ENCODE measurements around the gene TNK2.
"Not testable (repeated sequence)": the region's sequence is repeated elsewhere in the genome, so short reads cannot be mapped to it uniquely, and the experiment has no call there.

TNK2 gene

DNA sequence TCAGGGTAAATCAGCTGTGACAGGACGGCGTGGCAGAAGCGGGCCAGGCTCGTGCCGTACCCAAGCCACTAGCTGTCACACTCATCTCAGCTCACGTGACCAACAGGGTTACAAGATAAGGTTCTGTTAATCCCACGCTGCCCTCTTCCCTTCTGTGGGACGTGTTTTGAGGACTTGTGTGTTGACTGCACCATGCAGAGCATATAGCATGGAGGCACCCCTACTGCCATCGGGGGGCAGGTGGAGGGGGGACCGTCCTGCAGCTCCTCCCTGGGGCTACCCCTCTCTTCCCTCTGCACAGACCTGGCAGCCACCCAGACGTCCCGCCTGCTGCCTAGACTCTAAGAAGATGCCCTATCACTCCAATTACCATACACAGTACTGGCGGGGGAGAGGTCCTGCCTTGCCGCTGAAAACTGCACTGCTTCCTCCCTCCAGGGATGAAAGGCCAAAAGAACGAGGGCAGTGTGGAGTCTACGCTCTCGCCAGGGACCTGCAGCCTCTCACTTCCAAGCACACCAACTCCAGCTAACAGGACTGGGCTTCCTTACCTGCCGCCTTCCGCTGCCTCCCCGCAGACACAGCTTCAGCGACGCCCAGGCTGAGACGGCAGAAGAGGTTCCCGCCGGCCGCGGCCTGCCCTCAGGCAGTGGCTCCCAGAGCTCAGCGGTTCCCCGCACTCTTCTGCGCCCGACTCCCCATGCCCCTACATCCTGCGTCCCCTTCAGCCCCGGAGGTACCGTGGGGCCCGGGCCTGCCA, at the start of gene TNK2:
Gene TNK2, minus strand, starts transcription at position 618 of the 760 bp plus-strand sequence. CDS start 19,963 bp downstream, outside the sequence.
- DNase-seq = peak; percentile 51

DNA sequence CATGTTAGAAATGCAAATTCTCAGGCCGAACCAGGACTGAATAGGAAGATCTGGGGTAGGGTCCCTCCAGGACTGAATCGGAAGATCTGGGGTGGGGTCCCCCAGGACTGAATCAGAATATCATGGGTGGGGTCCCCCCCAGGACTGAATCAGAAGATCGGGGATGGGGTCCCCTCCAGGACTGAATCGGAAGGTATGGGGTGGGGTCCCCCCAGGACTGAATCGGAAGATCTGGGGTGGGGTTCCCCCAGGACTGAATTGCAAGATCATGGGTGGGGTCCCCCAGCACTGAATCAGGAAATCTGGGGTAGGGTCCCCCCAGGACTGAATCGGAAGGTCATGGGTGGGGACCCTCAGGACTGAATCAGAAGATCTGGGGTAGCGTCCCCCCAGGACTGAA, 48.2 kb upstream of the TNK2 start:
- no peak for DNase-seq

DNA sequence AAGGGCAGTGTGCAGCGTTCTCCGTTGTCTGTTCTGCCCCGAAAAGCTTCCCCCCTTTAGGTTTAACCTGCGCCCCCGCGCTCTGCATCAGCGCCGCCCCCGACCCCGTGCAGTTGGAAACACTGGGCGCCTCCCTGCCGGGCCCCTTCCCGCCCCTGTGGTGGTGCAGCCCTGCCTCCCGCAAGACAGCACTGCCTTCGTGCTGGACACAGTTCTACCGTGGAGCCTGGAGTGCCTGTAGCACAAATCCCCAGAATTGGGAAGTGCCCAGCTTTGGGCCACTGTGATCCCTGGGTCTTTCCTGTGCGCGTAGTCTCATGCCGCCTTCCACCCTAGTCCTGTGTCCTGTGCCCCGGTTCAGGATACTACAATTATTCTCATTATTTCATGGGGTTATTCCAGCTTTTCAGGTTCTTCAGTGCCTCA, 47.1 kb upstream of the TNK2 start:
- not testable (repeated sequence) for DNase-seq

DNA sequence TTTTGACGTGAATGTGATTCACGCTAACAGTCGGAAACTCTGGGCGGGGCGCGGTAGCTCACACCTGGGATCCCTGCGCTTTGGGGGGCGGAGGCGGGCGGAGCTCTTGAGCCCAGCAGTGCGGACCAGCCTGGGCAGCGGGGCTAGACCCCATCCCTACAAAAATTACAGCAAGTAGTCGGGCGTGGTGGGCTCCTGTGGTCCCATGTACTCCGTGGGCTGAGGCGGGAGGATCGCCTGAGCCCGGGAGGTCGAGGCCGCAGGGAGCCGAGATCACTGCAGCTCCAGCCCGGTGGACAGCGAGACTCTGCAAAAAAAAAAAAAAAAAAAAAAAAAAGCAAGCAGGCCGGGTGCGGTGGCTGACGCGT, 46.4 kb upstream of the TNK2 start:
- not testable (repeated sequence) for DNase-seq

DNA sequence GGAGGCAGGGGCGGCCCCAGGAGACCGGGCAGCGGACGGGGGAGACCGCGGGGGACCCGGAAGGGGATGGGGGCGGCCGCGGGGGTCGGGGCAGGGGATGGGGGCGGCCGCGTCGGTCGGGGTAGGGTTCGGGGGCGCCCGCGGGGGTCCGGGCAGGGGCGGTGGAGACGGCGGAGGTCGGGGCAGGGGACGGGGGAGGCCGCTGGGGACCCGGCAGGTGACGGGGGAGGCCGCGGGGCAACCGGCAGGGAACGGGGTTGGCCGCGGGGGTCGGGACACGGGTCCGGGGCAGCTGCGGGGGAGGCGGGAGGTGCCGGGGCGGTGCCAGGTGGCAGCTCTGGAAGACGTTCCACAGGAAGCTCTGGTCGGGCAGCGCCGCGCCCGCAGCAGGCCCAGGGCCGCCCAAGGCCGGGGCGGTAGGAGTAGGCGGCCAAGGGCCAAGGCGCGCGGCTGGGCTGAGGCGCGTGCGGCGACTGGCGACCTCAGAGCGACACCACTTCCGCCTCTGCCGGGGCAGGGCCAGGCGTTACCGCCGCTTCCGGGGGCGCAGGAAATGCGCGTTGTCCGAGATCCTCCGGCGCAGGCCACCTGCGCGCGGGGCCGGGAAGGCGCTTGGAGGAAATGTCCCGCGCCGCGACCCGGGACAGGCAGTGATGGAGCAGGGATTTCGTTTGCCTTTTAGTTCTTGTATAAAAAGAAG, 45.9 kb upstream of the TNK2 start:
- DNase-seq = not testable (repeated sequence)

DNA sequence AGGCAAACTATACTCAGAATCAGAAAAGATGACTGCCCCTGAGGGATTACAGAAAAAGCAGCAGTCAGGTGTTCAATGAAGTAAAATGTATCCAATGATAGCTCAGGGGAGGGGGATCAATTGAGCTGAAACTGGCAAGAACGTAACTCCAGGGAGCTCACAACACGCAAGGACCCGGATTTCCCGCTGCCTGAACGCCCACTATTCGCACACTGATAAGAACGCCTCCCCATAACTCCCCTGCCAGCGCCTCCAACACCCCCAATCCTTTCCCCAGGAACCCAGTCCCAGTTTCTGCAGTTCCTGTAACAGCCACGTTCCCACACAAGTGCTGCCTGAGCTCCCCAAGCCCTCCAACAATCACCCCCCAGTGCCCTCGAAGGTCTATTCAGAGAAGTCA, 44.2 kb upstream of the TNK2 start:
- not testable (repeated sequence) for DNase-seq

DNA sequence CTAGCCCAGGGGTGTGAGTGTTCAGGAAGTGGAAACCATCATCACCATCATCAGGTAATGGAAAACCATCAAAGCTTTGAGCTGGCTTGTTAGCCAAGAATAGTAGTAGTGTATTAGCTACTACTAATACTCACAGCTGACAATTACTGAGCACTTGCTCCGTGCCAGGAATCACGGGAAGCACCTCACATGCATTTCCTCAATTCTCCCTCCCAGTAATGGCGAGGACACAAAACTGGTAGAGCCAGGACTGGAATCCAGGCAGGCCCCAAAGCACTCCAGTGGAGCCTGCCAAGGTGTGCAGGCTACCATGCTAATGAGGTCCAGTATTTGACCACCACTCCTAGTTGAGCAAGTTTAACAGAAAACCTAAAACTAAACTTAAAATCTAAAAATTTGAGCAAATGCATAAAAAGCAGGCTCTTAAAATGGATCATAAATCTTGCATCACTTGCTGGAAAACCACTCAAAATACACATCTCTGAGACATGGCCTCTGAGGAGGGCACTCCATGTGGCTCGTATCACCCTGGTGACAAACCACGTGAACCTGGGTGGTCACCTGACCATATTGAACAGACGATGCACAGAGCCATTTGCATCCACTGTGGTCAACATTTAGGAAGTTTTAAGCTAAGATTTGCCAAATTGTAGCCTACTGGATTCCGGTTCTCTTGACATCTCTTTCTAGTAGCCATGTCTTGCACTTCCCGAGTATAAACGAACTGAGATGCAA, 43.3 kb upstream of the TNK2 start:
- not testable (repeated sequence) for DNase-seq

DNA sequence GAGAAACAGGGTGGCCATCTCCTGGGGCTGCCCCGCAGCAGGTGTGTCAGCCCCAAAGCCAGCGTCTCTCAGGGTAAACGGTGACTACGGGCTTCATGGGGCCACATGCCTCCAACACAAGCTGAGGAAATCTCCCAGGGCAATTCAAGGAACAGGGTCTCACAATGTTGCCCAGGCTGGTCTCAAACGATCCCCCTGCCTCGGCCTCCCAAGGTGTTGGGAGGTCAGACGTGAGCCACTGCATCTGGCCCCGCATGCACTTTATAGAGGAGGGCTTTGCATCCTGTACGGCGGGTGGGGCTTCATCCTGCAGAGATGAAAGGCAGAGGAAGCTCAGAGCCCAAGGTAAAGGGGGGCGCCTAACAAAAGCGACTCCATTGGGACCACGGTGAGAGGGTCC, 42.4 kb upstream of the TNK2 start:
- DNase-seq = not testable (repeated sequence)

DNA sequence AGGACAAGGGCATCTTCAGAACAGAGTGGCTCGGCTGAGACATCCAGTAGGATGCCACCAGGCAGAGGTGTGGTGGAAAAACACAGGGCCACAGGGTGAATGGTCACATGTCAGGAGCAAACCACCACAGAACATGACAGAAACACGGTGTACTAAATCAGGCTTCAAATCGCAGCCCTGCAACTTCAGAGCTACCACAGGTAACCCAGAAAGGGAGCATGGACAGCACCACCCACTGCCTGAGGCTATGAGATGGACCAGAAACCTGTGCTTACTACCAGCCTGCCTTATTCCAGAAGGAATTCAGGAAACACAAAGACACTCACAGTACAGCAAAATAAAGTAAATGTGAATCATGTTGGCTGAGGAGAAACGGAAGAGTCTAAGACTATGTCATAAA, 41.8 kb upstream of the TNK2 start:
- not testable (repeated sequence) for DNase-seq

DNA sequence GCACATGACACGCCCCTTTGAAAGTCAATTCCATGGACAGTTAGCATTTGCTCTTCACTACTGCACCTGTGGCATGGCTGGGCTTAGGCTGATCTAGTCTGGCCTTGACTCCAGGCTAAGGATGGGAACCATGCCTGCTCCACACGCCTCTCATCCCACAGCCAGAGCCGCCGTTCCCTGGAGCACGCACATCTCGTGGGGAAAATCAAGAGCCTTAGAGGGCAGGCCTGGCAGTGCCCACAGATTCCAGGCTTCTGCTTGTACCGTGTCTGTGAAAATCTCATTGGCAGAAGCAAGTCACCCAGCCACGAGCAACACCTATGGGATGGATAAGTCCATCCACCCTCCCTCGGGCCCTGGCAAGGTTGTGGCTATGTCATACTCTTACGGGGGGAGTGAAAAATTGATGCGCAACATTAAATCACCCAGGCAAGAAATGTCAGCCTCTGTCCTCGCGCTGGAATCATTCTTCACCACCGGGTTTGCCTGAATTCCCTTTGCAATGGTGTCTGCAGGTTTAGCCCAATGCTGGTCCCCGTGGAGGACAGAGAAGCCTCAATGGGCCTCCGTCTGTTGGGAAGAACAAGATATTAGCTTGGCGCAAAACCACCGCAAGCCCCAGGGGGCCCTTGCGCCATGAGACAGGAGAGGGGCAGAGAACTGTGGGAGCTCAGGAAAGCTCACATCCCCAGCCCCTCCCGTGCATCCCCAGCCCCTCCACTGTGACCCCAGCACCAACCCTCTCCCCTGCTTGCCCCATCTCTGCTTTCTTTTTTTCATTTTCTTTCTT, 38.8 kb upstream of the TNK2 start:
- not testable (repeated sequence) for DNase-seq

DNA sequence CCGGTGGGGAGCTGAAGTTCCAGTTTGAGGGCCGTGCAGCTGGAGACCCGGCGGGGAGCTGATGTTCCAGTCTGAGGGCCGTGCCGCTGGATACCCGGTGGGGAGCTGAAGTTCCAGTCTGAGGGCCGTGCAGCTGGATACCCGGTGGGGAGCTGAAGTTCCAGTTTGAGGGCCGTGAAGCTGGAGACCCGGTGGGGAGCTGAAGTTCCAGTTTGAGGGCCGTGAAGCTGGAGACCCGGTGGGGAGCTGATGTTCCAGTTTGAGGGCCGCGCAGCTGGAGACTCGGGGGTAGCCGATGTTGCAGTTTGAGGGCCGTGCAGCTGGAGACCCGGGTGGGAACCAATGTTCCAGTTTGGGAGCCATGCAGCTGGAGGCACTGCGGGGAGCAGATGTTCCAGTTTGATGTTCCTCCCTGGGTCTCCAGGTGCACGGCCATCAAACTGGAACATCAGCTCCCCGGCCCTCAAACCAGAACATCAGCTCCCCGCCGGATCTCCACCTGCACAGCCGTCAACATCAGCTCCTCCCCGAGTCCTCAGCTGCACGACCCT, 33.0 kb upstream of the TNK2 start:
- DNase-seq = not testable (repeated sequence)

DNA sequence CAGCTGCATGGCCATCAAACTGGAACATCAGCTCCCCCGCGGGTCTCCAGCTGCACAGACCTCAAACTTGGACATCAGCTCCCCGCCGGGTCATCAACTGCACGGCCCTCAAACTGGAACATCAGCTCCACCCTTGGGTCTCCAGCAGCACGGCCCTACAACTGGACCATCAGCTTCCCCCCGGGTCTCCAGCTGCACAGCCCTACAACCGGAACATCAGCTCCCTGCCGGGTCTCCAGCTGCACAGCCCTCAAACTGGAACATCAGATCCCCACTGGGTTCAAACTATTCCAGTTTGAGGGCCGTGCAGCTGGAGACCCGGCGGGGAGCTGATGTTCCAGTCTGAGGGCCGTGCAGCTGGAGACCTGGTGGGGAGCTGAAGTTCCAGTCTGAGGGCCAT, 32.5 kb upstream of the TNK2 start:
- not testable (repeated sequence) for DNase-seq

DNA sequence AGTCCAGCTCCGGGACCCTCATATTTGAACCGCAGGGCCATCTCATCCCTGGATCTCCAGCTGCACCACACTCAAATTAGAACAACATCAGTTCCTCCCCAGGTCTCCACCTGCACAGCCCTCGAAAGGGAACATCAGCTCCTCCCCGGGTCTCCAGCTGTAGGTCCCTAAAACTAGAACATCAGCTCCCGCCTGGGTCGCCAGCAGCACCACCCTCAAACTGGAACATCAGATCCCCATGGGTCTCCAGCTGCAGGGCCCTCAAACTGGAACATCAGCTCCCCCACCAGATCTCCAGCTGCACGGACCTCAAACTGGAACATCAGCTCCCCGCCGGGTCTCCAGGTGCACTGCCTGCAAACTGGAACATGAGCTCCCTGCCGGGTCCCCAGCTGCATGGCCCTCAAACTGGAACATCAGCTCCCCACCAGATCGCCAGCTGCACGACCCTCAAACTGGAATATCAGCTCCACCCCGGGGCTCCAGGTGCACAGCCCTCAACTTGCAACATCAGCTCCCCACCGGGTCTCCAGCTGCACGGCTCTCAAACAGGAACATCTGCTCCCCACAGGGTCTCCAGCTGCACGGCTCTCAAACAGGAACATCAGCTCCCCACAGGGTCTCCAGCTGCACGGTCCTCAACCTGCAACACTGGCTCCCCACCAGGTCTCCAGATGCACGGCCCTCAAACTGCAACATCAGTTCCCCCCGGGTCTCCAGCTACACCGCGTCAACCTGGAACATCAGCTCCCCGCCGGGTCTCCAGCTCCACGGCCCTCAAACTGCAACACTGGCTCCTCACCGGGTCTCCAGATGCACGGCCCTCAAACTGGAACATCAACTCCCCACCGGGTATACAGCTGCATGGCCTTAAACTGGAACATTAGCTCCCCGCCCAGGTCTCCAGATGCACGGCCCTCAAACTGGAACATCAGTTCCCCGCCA, 31.4 kb upstream of the TNK2 start:
- DNase-seq = not testable (repeated sequence)

DNA sequence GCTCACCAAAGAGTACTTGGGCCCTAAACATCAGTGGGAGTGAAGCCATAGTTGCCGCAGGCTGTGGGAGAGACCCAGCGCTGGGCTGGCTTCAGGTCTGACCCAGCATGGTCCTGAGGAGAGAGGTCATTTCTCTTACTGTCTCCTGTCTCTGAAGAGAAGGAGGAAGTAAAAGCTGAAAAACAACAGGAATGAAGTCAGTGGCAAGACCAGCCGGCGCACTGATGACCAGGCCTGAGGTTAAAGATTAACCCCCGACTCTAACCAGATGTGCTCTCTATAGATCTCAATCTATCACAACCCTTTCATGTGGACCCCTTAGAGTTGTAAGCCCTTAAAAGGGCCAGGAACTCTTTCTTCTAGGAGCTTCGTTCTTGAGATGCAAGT, 24.7 kb upstream of the TNK2 start:
- not testable (repeated sequence) for DNase-seq

DNA sequence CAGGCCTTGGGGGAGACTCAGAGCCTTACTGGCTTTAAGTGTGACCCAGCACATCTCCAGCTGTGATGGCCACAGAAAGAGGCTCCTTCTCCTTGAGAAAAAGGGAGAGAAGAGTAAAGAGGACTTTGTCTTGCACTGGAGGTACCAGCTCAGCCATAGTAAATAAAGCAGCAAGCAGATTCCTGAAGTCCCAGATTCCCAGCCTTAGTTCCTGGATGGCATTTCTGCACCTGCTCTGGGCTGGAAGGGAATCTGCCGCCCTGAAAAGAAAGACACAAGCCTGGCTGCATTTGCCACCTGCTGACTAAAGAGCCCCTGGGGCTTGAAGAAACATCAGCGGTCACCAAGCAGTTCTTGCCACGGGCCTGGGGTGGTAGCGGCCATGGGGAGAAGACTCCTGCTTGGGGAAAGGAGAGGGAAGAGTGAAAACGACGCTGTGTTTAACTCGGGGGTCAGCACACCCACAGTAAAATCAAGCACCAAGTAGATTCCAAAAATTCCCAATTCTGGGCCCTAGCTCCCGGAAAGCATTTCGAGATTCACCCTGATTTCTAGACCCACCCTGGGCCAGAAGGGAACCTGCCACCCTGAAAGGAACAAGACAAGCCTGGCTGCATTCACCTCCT, 24.2 kb upstream of the TNK2 start:
- no peak for DNase-seq

DNA sequence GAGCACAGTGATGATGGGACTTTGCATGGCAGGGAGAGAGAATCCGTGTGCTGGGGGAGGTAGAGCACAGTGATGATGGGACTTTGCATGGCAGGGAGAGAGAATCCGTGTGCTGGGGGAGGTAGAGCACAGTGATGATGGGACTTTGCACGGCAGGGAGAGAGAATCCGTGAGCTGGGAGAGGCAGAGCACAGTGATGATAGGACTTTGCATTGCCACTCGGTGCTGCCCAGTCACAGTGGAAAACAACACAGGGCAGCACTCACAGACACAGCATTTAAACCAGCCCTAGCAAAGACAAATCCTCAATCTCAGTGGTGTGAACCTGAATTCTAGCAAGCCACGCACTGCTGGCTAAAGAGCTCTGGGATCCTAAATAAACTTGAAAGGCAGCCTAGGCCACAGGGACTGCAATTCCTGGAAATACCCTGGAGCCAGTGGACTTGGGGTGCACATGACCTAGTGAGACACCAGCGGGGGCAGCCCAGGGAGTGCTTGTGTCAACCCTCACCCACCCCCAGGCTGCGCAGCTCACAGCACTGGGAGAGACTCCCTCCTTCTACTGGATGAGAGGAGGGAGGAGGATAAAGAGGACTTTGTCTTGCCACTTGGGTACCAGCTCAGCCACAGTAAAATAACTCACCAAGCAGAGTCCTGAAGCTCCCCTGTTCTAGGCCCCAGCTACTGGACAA, 23.4 kb upstream of the TNK2 start:
- no peak for DNase-seq

DNA sequence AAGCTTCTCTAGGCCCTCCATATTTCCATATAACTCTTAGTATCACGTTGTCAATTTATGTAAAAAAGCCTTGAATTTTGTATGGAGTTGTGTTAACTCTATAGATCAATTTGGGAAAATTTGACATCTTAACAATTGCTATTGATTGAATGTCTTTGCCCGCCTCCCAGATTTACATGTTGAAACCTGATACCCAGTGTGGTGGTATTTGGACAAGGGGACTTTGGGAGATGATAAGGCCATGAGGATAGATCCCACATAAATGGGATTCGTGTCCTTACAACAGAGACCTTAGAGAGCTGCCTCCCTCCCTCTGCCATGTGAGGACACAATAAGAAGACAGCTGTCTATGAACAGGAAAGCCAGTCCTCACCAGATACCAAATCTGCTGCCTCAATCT, 21.1 kb upstream of the TNK2 start:
- DNase-seq = no peak

DNA sequence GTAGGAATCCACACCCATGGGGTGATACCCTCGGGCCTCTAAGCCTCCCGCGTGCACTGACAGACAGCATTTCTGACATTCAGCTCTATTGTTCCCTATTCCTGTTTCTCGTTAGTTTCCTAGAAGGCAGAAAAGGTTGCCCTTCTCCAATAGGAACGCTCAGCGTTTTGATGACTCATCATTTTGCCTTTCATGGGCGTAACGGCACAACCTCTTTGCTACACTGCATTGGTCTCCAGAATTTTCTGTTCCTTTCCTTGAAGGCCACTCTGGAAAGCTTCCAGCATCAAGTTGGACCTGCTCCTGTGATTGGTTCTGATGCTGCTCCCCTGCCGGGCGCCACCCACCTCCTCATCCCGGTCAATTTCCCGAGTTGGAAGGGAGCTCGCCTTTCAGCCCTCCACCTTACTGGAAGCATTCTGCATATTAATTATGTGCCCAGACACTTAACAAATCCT, 13.0 kb upstream of the TNK2 start:
- no peak for DNase-seq

DNA sequence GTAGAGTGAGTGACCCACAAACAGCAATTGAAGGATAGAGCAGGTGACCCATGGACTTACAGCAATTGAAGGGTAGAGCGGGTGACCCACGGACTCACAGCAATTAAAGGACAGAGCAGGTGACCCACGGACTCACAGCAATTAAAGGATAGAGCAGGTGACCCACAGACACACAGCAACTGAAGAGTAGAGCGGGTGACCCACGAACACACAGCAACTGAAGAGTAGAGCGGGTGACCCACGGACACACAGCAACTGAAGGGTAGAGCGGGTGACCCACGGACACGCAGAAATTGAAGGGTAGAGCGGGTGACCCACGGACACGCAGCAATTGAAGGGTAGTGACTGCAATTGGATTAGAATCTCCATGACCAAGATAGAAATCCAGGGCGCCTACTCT, 9.8 kb upstream of the TNK2 start:
- DNase-seq = no peak

DNA sequence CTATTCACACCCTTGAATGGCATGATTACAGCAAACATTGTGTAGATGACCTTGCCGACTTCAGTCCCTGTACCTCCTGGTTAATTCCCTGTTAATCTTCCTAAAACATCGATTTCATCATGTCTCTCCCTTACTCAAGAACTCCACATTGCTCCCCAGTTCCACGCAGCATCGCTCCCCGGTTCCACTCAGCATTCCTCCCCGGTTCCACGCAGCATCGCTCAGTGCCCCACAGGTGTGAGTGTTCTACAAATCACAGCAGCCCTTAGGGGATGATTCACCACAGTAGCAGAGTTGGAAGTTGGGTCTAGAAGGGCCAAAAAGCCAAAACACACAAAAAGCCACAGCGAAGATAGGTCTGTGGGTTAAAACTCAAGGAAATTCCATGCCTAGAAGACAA, 8.6 kb upstream of the TNK2 start:
- DNase-seq = no peak
